HepG2 (cell line): ENCODE data around the gene PNKD. TPM values are rescaled to one million over a fixed set of nuclear protein-coding genes. Genes with fewer than 3 reads are reported as not detected.

Source experiments
- AHR ChIP-seq: IDR thresholded peaks from 2 replicates; pipeline ENCODE4 v1.6.1; 2018; ENCODE audit warnings: missing genetic modification reagents, missing compliant biosample characterization
- FOXC1 ChIP-seq: sonication (generic); formaldehyde crosslinking; IDR thresholded peaks from 2 replicates; pipeline ENCODE4 v1.8.0; 2022; ENCODE audit warnings: mild to moderate bottlenecking, missing genetic modification reagents, borderline replicate concordance
- FOXM1 ChIP-seq: sonication (generic); formaldehyde crosslinking; IDR thresholded peaks from 2 replicates; pipeline ENCODE4 v1.5.0; 2020; ENCODE audit warnings: missing genetic modification reagents
- GABPA ChIP-seq, 2 experiments: IDR thresholded peaks; 2 replicates each; pipeline ENCODE4 v1.6.1; 2011 to 2016; ENCODE audit warnings: low read depth in 2 of 2, low read length in 1 of 2, missing biosample characterization in 1 of 2, missing genetic modification characterization in 1 of 2
- GPN1 ChIP-seq: sonication (generic); formaldehyde crosslinking; IDR thresholded peaks from 2 replicates; pipeline ENCODE4 v1.5.1; 2020; ENCODE audit warnings: missing genetic modification reagents, borderline replicate concordance
- HMGA1 ChIP-seq: sonication (generic); formaldehyde crosslinking; conservative IDR thresholded peaks from 2 replicates; pipeline ENCODE4 v1.4.0; 2020; ENCODE audit warnings: missing genetic modification reagents
- HOXA7 ChIP-seq: sonication (generic); formaldehyde crosslinking; IDR thresholded peaks from 2 replicates; pipeline ENCODE4 v1.8.1; 2022; ENCODE audit warnings: mild to moderate bottlenecking, missing genetic modification reagents, moderate library complexity
- KDM6A ChIP-seq: IDR thresholded peaks from 2 replicates; pipeline ENCODE4 v1.6.1; 2016; ENCODE audit warnings: low read depth
- MIER2 ChIP-seq: IDR thresholded peaks from 2 replicates; pipeline ENCODE4 v1.6.1; 2016; ENCODE audit warnings: missing biosample characterization, missing genetic modification reagents
- NCOA5 ChIP-seq: sonication (generic); formaldehyde crosslinking; IDR thresholded peaks from 2 replicates; pipeline ENCODE4 v1.4.0; 2020; ENCODE audit warnings: missing genetic modification reagents
- PCBP1 ChIP-seq: fragments of 200-400 bp; formaldehyde crosslinking; IDR thresholded peaks from 2 replicates; pipeline ENCODE4 v1.6.1; 2017; ENCODE audit warnings: mild to moderate bottlenecking, low read depth, low read length, borderline replicate concordance
- SATB2 ChIP-seq: sonication (generic); formaldehyde crosslinking; IDR thresholded peaks from 2 replicates; pipeline ENCODE4 v1.5.0; 2020; ENCODE audit warnings: missing genetic modification reagents
- SOX6 ChIP-seq, 2 experiments: fragments of 450-650 bp in 1 of 2; sonication (generic) in 1 of 2; formaldehyde crosslinking in 1 of 2; IDR thresholded peaks; 2 replicates each; pipeline versions ENCODE4 v1.4.0 to v1.6.1; 2017 to 2020; ENCODE audit warnings: antibody characterized with exemption in 1 of 2, mild to moderate bottlenecking in 1 of 2, missing genetic modification reagents in 1 of 2
- SP1 ChIP-seq, 2 experiments: fragments of 450-650 bp in 1 of 2; sonication (generic) in 1 of 2; formaldehyde crosslinking in 1 of 2; IDR thresholded peaks; 2 replicates each; pipeline versions ENCODE4 v1.4.0 to v1.6.1; 2016 to 2020; ENCODE audit warnings: missing genetic modification reagents in 1 of 2
- TBX3 ChIP-seq: fragments of 450-650 bp; IDR thresholded peaks from 2 replicates; pipeline ENCODE4 v1.6.1; 2017; ENCODE audit warnings: antibody characterized with exemption, mild to moderate bottlenecking, inconsistent platforms, borderline replicate concordance
- YEATS2 ChIP-seq: sonication (generic); formaldehyde crosslinking; IDR thresholded peaks from 2 replicates; pipeline ENCODE4 v1.4.0; 2020; ENCODE audit warnings: missing genetic modification reagents, borderline replicate concordance
- ZBTB7A ChIP-seq: sonication (generic); formaldehyde crosslinking; IDR thresholded peaks from 2 replicates; pipeline ENCODE4 v1.8.0; 2022; ENCODE audit warnings: mild to moderate bottlenecking, missing genetic modification reagents
- ZMYM2 ChIP-seq: sonication (generic); formaldehyde crosslinking; IDR thresholded peaks from 2 replicates; pipeline ENCODE4 v1.8.0; 2022; ENCODE audit warnings: mild to moderate bottlenecking, missing genetic modification reagents
- ZNF12 ChIP-seq: sonication (generic); formaldehyde crosslinking; IDR thresholded peaks from 2 replicates; pipeline ENCODE4 v1.5.0; 2020; ENCODE audit warnings: missing genetic modification reagents
- ZNF207 ChIP-seq: fragments of 450-650 bp; IDR thresholded peaks from 2 replicates; pipeline ENCODE4 v1.6.1; 2016; ENCODE audit warnings: antibody characterized with exemption, borderline replicate concordance
- ZNF331 ChIP-seq: sonication (generic); formaldehyde crosslinking; IDR thresholded peaks from 2 replicates; pipeline ENCODE4 v1.4.0; 2020; ENCODE audit warnings: missing genetic modification reagents
- ZNF451 ChIP-seq: sonication (generic); formaldehyde crosslinking; IDR thresholded peaks from 2 replicates; pipeline ENCODE4 v1.5.0; 2020; ENCODE audit warnings: mild to moderate bottlenecking, missing genetic modification reagents
- ZNF557 ChIP-seq: sonication (generic); formaldehyde crosslinking; IDR thresholded peaks from 2 replicates; pipeline ENCODE4 v1.4.0; 2020; ENCODE audit warnings: missing genetic modification reagents
- ZNF564 ChIP-seq: sonication (generic); formaldehyde crosslinking; IDR thresholded peaks from 2 replicates; pipeline ENCODE4 v1.8.1; 2023; ENCODE audit warnings: mild to moderate bottlenecking, missing genetic modification reagents
- ZNF777 ChIP-seq: sonication (generic); formaldehyde crosslinking; IDR thresholded peaks from 2 replicates; pipeline ENCODE4 v1.4.0; 2020; ENCODE audit warnings: missing genetic modification reagents
- ZNF781 ChIP-seq: sonication (generic); formaldehyde crosslinking; IDR thresholded peaks from 2 replicates; pipeline ENCODE4 v1.5.1; 2020; ENCODE audit warnings: borderline replicate concordance, mild to moderate bottlenecking, missing genetic modification reagents; ENCODE audit errors: not compliant biosample characterization
- ZNF816 ChIP-seq: sonication (generic); formaldehyde crosslinking; IDR thresholded peaks from 2 replicates; pipeline ENCODE4 v1.8.0; 2022; ENCODE audit warnings: missing genetic modification reagents, mild to moderate bottlenecking, borderline replicate concordance
- polyA plus RNA-seq, 8 experiments: library from polyadenylated mRNA; depleted of rRNA in 3 of 8; stranded (reverse) in 7 of 8; unstranded in 1 of 8; fragments of >200 nt; fragmentation: Illumina TruSeq in 4 of 8; extraction: Trizol in 4 of 8; gene quantifications; 2 replicates each; pipeline versions ENCODE4 v1.2.1 to v1.2.3, GENCODE V29; 2011 to 2016; ENCODE audit warnings: low read depth in 4 of 8, missing spikeins in 1 of 8, mixed read lengths in 1 of 8; ENCODE audit not compliant: insufficient read depth in 1 of 8
- total RNA-seq, 5 experiments: library from RNA; depleted of rRNA; stranded (reverse); fragments of >200 nt; fragmentation: Illumina TruSeq; extraction: Trizol; gene quantifications; 2 replicates each; pipeline ENCODE4 v1.2.3, GENCODE V29; 2016; ENCODE audit warnings: low read depth in 1 of 5
- TF ChIP-seq, protein P1 (sequence below): sonication (generic); formaldehyde crosslinking; IDR thresholded peaks from 2 replicates; pipeline ENCODE4 v1.5.0; 2020; ENCODE audit warnings: missing genetic modification reagents
- TF ChIP-seq, protein P2 (sequence below): IDR thresholded peaks from 2 replicates; pipeline ENCODE4 v1.6.1; 2012; ENCODE audit warnings: inconsistent platforms
- TF ChIP-seq, protein P3 (sequence below): IDR thresholded peaks from 2 replicates; pipeline ENCODE4 v1.6.1; 2016; ENCODE audit warnings: control low read depth
- TF ChIP-seq, protein P4 (sequence below): IDR thresholded peaks from 2 replicates; pipeline ENCODE4 v1.6.1; 2016; ENCODE audit warnings: low read depth, borderline replicate concordance

PNKD gene
- total and polyA plus RNA-seq, 2 of the 13 experiments (the other 11 are each of a cell fraction or from before 2014, with no cell fraction given): 55.9 to 80.4 TPM

DNA sequence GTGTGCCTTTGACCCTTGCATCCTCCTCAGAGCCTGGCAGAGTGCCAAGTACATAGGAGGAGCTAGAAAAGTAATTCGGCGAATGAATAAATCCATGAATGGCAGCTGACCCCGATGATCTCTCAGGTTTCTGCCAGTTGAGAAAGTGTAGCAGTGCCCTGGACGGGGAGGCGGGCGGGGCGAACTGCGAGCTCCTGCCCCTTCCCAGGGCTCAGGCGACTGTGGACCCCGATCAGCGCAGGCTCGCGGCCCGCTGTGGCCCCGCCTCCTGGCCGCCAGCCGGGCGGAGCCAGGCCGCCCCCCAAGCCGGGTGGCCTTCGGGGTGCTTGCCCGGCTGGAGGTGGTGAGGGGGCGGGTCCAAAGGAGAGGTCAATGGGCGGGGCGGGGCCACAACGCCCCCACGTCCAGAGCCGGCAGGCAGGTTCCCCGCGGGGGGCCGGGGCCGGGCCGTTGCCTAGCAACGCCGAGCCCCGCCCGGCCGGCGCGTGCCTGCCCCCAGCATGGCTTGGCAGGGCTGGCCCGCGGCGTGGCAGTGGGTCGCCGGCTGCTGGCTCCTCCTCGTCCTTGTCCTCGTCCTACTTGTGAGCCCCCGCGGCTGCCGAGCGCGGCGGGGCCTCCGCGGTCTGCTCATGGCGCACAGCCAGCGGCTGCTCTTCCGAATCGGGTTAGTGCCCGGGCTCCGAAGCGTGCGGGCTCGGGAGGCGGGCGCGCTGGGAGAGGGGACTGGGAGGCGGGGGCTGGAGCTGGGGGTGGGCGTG, 52.6 kb downstream of the PNKD start (continued):
- TF ChIP-seq NCOA5: no peak
- no peak for TF ChIP-seq KDM6A (CRISPR knock-in tag)
- 0 out of 2 replicates have a peak, but pooled peaks have one; percentile 23 for TF ChIP-seq AHR (CRISPR knock-in tag)
- no peak; the same call in 1 of the 2 replicates for TF ChIP-seq TBX3
- no peak for TF ChIP-seq SOX6 (IDR thresholded peaks at IDR 0.05)
- peak; percentile 77 for TF ChIP-seq SOX6 (CRISPR knock-in tag; IDR thresholded peaks at IDR 0.05)
- peak; percentile 31; the same call in 1 of the 2 replicates for TF ChIP-seq ZNF331 (CRISPR knock-in tag)
- TF ChIP-seq MIER2 (CRISPR knock-in tag): no peak
- no peak for TF ChIP-seq ZNF557 (CRISPR knock-in tag)
- TF ChIP-seq, protein P1, sequence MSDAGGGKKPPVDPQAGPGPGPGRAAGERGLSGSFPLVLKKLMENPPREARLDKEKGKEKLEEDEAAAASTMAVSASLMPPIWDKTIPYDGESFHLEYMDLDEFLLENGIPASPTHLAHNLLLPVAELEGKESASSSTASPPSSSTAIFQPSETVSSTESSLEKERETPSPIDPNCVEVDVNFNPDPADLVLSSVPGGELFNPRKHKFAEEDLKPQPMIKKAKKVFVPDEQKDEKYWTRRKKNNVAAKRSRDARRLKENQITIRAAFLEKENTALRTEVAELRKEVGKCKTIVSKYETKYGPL (CRISPR knock-in tag): no peak
- TF ChIP-seq YEATS2 (CRISPR knock-in tag): peak; percentile 58; the same call in 1 of the 2 replicates
- TF ChIP-seq FOXM1 (CRISPR knock-in tag): no peak
- TF ChIP-seq, protein P2, sequence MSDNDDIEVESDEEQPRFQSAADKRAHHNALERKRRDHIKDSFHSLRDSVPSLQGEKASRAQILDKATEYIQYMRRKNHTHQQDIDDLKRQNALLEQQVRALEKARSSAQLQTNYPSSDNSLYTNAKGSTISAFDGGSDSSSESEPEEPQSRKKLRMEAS: peak; percentile 81
- TF ChIP-seq SATB2: peak; percentile 71; the same call in 1 of the 2 replicates
- TF ChIP-seq ZBTB7A (CRISPR knock-in tag): peak; percentile 87
- TF ChIP-seq, protein P3, sequence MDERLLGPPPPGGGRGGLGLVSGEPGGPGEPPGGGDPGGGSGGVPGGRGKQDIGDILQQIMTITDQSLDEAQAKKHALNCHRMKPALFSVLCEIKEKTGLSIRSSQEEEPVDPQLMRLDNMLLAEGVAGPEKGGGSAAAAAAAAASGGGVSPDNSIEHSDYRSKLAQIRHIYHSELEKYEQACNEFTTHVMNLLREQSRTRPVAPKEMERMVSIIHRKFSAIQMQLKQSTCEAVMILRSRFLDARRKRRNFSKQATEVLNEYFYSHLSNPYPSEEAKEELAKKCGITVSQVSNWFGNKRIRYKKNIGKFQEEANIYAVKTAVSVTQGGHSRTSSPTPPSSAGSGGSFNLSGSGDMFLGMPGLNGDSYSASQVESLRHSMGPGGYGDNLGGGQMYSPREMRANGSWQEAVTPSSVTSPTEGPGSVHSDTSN (CRISPR knock-in tag): no peak
- TF ChIP-seq SP1 (IDR thresholded peaks at IDR 0.05): no peak
- peak; percentile 72; the same call in 1 of the 2 replicates for TF ChIP-seq SP1 (CRISPR knock-in tag; IDR thresholded peaks at IDR 0.05)
- TF ChIP-seq ZNF12: no peak
- peak; percentile 75; the same call in 1 of the 2 replicates for TF ChIP-seq ZNF777 (CRISPR knock-in tag)
- no peak for TF ChIP-seq GPN1
- no peak; the same call in 1 of the 2 replicates for TF ChIP-seq ZNF564 (CRISPR knock-in tag)
- no peak for TF ChIP-seq GABPA (IDR thresholded peaks at IDR 0.05; ENCODE audit: low read depth, low read length)
- no peak for TF ChIP-seq GABPA (CRISPR knock-in tag; IDR thresholded peaks at IDR 0.05; ENCODE audit: low read depth)
- no peak for TF ChIP-seq FOXC1
- no peak for TF ChIP-seq ZNF781
- 0 out of 2 replicates have a peak, but pooled peaks have one; percentile 26 for TF ChIP-seq ZNF451
- no peak for TF ChIP-seq ZNF207
- TF ChIP-seq, protein P4, sequence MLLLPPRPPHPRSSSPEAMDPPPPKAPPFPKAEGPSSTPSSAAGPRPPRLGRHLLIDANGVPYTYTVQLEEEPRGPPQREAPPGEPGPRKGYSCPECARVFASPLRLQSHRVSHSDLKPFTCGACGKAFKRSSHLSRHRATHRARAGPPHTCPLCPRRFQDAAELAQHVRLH: no peak
- no peak for TF ChIP-seq ZMYM2
- TF ChIP-seq HOXA7 (CRISPR knock-in tag): no peak
- no peak for TF ChIP-seq ZNF816
- no peak for TF ChIP-seq PCBP1
- TF ChIP-seq HMGA1 (CRISPR knock-in tag): no peak
